Ureter (tissue), 1 donor: ENCODE data around the gene AWAT1. TPM values are rescaled to one million over a fixed set of nuclear protein-coding genes. Genes with fewer than 3 reads are reported as not detected.
A peak's percentile ranks its signal among the peaks of the same experiment; 100 is the strongest.
"Not testable (repeated sequence)": the region's sequence is repeated elsewhere in the genome, so short reads cannot be mapped to it uniquely, and the experiment has no call there.

Experiments
- DNase-seq: peaks from one replicate; pipeline ENCODE4 v3.0.0-alpha.2; 2020; ENCODE audit warnings: low spot score
- total RNA-seq: library from RNA; stranded (reverse); gene quantifications from one replicate; pipeline ENCODE4 v1.2.4, GENCODE V29; 2023
- donor health status: DM: yes; HTN: yes; CAD: no.

AWAT1 gene
- total RNA-seq = not detected

GRCh38 chrX:70234355-70234754 lies at the start of gene AWAT1:
Gene AWAT1 (plus strand): TSS chrX:70234655. CDS start chrX:70234696, 41 bp downstream.
- DNase-seq = no peak

- no peak for DNase-seq
These were observed 44.2 kb upstream of the AWAT1 start for GRCh38 chrX:70190225-70190624.

GRCh38 chrX:70196961-70197720 lies 37.3 kb upstream of the AWAT1 start:
- peak; percentile 56 for DNase-seq

- DNase-seq = no peak
These were observed 32.7 kb upstream of the AWAT1 start for GRCh38 chrX:70201732-70202131.

GRCh38 chrX:70208479-70208878 lies 26.0 kb upstream of the AWAT1 start:
- DNase-seq = no peak

- not testable (repeated sequence) for DNase-seq
These were observed 24.9 kb upstream of the AWAT1 start for GRCh38 chrX:70209570-70209969.

- no peak for DNase-seq
These were observed 14.3 kb upstream of the AWAT1 start for GRCh38 chrX:70219938-70220764.

- DNase-seq = no peak
These were observed 8.4 kb upstream of the AWAT1 start for GRCh38 chrX:70226048-70226447.

GRCh38 chrX:70226687-70227086 lies 7.8 kb upstream of the AWAT1 start:
- DNase-seq = no peak

- no peak for DNase-seq
These were observed 2.8 kb upstream of the AWAT1 start for GRCh38 chrX:70231666-70232065.

- DNase-seq = no peak
These were observed 6.3 kb downstream of the AWAT1 start for GRCh38 chrX:70240751-70241150.

- no peak for DNase-seq
These were observed 7.0 kb downstream of the AWAT1 start for GRCh38 chrX:70241501-70241900.

- not testable (repeated sequence) for DNase-seq
These were observed 9.1 kb downstream of the AWAT1 start for GRCh38 chrX:70243601-70244000.

GRCh38 chrX:70244881-70245280 lies 10.4 kb downstream of the AWAT1 start:
- no peak for DNase-seq

- no peak for DNase-seq
These were observed 12.8 kb downstream of the AWAT1 start for GRCh38 chrX:70247252-70247651.

GRCh38 chrX:70252491-70252890 lies 18.0 kb downstream of the AWAT1 start:
- no peak for DNase-seq

GRCh38 chrX:70253377-70254062 lies 19.1 kb downstream of the AWAT1 start:
- DNase-seq = no peak

GRCh38 chrX:70254063-70254400 lies 19.6 kb downstream of the AWAT1 start:
- no peak for DNase-seq

GRCh38 chrX:70254909-70255308 lies 20.5 kb downstream of the AWAT1 start:
- DNase-seq = no peak

- DNase-seq = no peak
These were observed 21.0 kb downstream of the AWAT1 start for GRCh38 chrX:70255452-70255851.

GRCh38 chrX:70257423-70258288 lies 23.2 kb downstream of the AWAT1 start:
- DNase-seq = no peak

- DNase-seq = no peak
These were observed 25.6 kb downstream of the AWAT1 start, which contains the start of gene P2RY4 for GRCh38 chrX:70260104-70260503. Gene P2RY4 (minus strand): TSS chrX:70260204. CDS start chrX:70259624, 580 bp downstream.
